HepG2 (cell line): ENCODE data around the gene TOX4. TPM values are rescaled to one million over a fixed set of nuclear protein-coding genes. Genes with fewer than 3 reads are reported as not detected.

Experiments used
- CHCHD3 ChIP-seq: sonication (generic); formaldehyde crosslinking; IDR thresholded peaks from 2 replicates; pipeline ENCODE4 v1.8.0; 2022; ENCODE audit warnings: mild to moderate bottlenecking, missing genetic modification reagents, moderate library complexity
- FOXK1 ChIP-seq: sonication (generic); formaldehyde crosslinking; IDR thresholded peaks from 2 replicates; pipeline ENCODE4 v1.4.0; 2020; ENCODE audit warnings: low read depth, missing genetic modification reagents, borderline replicate concordance
- FOXP1 ChIP-seq, 2 experiments: fragments of 450-650 bp in 1 of 2; IDR thresholded peaks; 2 replicates each; pipeline ENCODE4 v1.6.1; 2017 to 2018; ENCODE audit warnings: antibody characterized with exemption in 1 of 2
- GPN1 ChIP-seq: sonication (generic); formaldehyde crosslinking; IDR thresholded peaks from 2 replicates; pipeline ENCODE4 v1.5.1; 2020; ENCODE audit warnings: missing genetic modification reagents, borderline replicate concordance
- HMGXB3 ChIP-seq: sonication (generic); formaldehyde crosslinking; IDR thresholded peaks from 2 replicates; pipeline ENCODE4 v1.4.0; 2020; ENCODE audit warnings: missing genetic modification reagents, borderline replicate concordance
- IKZF4 ChIP-seq: sonication (generic); formaldehyde crosslinking; IDR thresholded peaks from 2 replicates; pipeline ENCODE4 v1.5.1; 2020; ENCODE audit warnings: borderline replicate concordance, mild to moderate bottlenecking, low read depth, missing genetic modification reagents; ENCODE audit errors: not compliant biosample characterization
- MAFF ChIP-seq: IDR thresholded peaks from 2 replicates; pipeline ENCODE4 v1.6.1; 2011; ENCODE audit warnings: low read depth, low read length, improper control_type of control experiment
- NFYC ChIP-seq: IDR thresholded peaks from 2 replicates; pipeline ENCODE4 v1.6.1; 2016; ENCODE audit warnings: missing genetic modification reagents, missing compliant biosample characterization
- ONECUT2 ChIP-seq: sonication (generic); formaldehyde crosslinking; IDR thresholded peaks from 2 replicates; pipeline ENCODE4 v1.4.0; 2020; ENCODE audit warnings: missing genetic modification reagents
- RAD51 ChIP-seq: fragments of 450-650 bp; IDR thresholded peaks from 2 replicates; pipeline ENCODE4 v1.6.1; 2016; ENCODE audit warnings: borderline replicate concordance
- ZFYVE20 ChIP-seq: sonication (generic); formaldehyde crosslinking; IDR thresholded peaks from 2 replicates; pipeline ENCODE4 v1.8.0; 2023; ENCODE audit warnings: low read depth, mild to moderate bottlenecking, moderate library complexity, missing genetic modification reagents, borderline replicate concordance
- ZMYM3 ChIP-seq: sonication (generic); formaldehyde crosslinking; IDR thresholded peaks from 2 replicates; pipeline ENCODE4 v1.5.1; 2020; ENCODE audit warnings: mild to moderate bottlenecking, missing genetic modification reagents
- ZNF224 ChIP-seq: sonication (generic); formaldehyde crosslinking; IDR thresholded peaks from 2 replicates; pipeline ENCODE4 v1.5.0; 2020; ENCODE audit warnings: mild to moderate bottlenecking, missing genetic modification reagents
- ZNF317 ChIP-seq: sonication (generic); formaldehyde crosslinking; IDR thresholded peaks from 2 replicates; pipeline ENCODE4 v1.5.0; 2020; ENCODE audit warnings: mild to moderate bottlenecking, missing genetic modification reagents
- ZNF333 ChIP-seq: sonication (generic); formaldehyde crosslinking; IDR thresholded peaks from 2 replicates; pipeline ENCODE4 v1.4.0; 2020; ENCODE audit warnings: mild to moderate bottlenecking, missing genetic modification reagents, borderline replicate concordance
- ZNF580 ChIP-seq: IDR thresholded peaks from 2 replicates; pipeline ENCODE4 v1.6.1; 2016; ENCODE audit warnings: low read depth, borderline replicate concordance
- ZNF749 ChIP-seq: sonication (generic); formaldehyde crosslinking; IDR thresholded peaks from 2 replicates; pipeline ENCODE4 v1.8.0; 2022; ENCODE audit warnings: mild to moderate bottlenecking, missing genetic modification reagents, moderate library complexity, borderline replicate concordance
- polyA plus RNA-seq, 8 experiments: library from polyadenylated mRNA; depleted of rRNA in 3 of 8; stranded (reverse) in 7 of 8; unstranded in 1 of 8; fragments of >200 nt; fragmentation: Illumina TruSeq in 4 of 8; extraction: Trizol in 4 of 8; gene quantifications; 2 replicates each; pipeline versions ENCODE4 v1.2.1 to v1.2.3, GENCODE V29; 2011 to 2016; ENCODE audit warnings: low read depth in 4 of 8, missing spikeins in 1 of 8, mixed read lengths in 1 of 8; ENCODE audit not compliant: insufficient read depth in 1 of 8
- total RNA-seq, 5 experiments: library from RNA; depleted of rRNA; stranded (reverse); fragments of >200 nt; fragmentation: Illumina TruSeq; extraction: Trizol; gene quantifications; 2 replicates each; pipeline ENCODE4 v1.2.3, GENCODE V29; 2016; ENCODE audit warnings: low read depth in 1 of 5
- TF ChIP-seq, protein P1 (sequence below): sonication (generic); formaldehyde crosslinking; IDR thresholded peaks from 2 replicates; pipeline ENCODE4 v1.5.0; 2020; ENCODE audit warnings: missing genetic modification reagents
- TF ChIP-seq, protein P2 (sequence below): IDR thresholded peaks from 2 replicates; pipeline ENCODE4 v1.6.1; 2016; ENCODE audit warnings: low read depth, control low read depth
- TF ChIP-seq, protein P3 (sequence below): sonication (generic); formaldehyde crosslinking; IDR thresholded peaks from 2 replicates; pipeline ENCODE4 v1.8.0; 2022; ENCODE audit warnings: missing genetic modification reagents, low read depth, mild to moderate bottlenecking, borderline replicate concordance

The TOX4 gene
- total and polyA plus RNA-seq, 2 of the 13 experiments (the other 11 are each of a cell fraction or from before 2014, with no cell fraction given), result 71.8 to 163 TPM

- TF ChIP-seq, protein P1, sequence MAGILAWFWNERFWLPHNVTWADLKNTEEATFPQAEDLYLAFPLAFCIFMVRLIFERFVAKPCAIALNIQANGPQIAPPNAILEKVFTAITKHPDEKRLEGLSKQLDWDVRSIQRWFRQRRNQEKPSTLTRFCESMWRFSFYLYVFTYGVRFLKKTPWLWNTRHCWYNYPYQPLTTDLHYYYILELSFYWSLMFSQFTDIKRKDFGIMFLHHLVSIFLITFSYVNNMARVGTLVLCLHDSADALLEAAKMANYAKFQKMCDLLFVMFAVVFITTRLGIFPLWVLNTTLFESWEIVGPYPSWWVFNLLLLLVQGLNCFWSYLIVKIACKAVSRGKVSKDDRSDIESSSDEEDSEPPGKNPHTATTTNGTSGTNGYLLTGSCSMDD (CRISPR knock-in tag), result no peak
- 0 out of 2 replicates have a peak, but pooled peaks have one; percentile 46 for TF ChIP-seq ONECUT2 (CRISPR knock-in tag)
- peak; percentile 97 for TF ChIP-seq FOXK1
- peak; percentile 80 for TF ChIP-seq ZNF580
- peak; percentile 18; the same call in 1 of the 2 replicates for TF ChIP-seq NFYC (CRISPR knock-in tag)
- peak; percentile 94 for TF ChIP-seq ZFYVE20
- peak; percentile 96 for TF ChIP-seq ZNF333 (CRISPR knock-in tag)
- peak; percentile 94 for TF ChIP-seq HMGXB3 (CRISPR knock-in tag)
- peak; percentile 30; the same call in 1 of the 2 replicates for TF ChIP-seq RAD51
- TF ChIP-seq CHCHD3 (CRISPR knock-in tag), result peak; percentile 60
- no peak for TF ChIP-seq GPN1 (CRISPR knock-in tag)
- peak; percentile 79 for TF ChIP-seq MAFF
- TF ChIP-seq ZNF224 (CRISPR knock-in tag), result peak; percentile 75; the same call in 1 of the 2 replicates
- TF ChIP-seq ZMYM3 (CRISPR knock-in tag), result no peak
- peak; percentile 92; the same call in 1 of the 2 replicates for TF ChIP-seq ZNF749
- no peak for TF ChIP-seq FOXP1 (IDR thresholded peaks at IDR 0.05)
- TF ChIP-seq FOXP1 (CRISPR knock-in tag; IDR thresholded peaks at IDR 0.05), result 0 out of 2 replicates have a peak, but pooled peaks have one; percentile 31
- TF ChIP-seq ZNF317 (CRISPR knock-in tag), result peak; percentile 92
- TF ChIP-seq, protein P2, sequence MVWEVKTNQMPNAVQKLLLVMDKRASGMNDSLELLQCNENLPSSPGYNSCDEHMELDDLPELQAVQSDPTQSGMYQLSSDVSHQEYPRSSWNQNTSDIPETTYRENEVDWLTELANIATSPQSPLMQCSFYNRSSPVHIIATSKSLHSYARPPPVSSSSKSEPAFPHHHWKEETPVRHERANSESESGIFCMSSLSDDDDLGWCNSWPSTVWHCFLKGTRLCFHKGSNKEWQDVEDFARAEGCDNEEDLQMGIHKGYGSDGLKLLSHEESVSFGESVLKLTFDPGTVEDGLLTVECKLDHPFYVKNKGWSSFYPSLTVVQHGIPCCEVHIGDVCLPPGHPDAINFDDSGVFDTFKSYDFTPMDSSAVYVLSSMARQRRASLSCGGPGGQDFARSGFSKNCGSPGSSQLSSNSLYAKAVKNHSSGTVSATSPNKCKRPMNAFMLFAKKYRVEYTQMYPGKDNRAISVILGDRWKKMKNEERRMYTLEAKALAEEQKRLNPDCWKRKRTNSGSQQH (CRISPR knock-in tag), result peak; percentile 94
- TF ChIP-seq IKZF4 (CRISPR knock-in tag), result peak; percentile 96
- TF ChIP-seq, protein P3, sequence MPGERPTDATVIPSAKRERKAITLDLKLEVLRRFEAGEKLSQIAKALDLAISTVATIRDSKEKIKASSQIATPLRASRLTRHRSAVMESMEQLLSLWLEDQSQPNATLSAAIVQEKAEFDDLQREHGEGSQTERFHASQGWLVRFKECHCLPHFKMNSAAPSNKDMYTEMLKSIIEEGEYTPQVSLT (CRISPR knock-in tag), result 0 out of 2 replicates have a peak, but pooled peaks have one; percentile 28
Measured at GRCh38 chr14:21510735-21511657, 34.0 kb downstream of the TOX4 start, which contains the start of gene METTL3 (continued).
